Mesendoderm (in vitro differentiated cells): ENCODE data around the gene ATP1A4.

Experiments
- DNase-seq: peaks from one replicate; pipeline ENCODE4 v3.0.0; 2013
- H2AK5ac ChIP-seq: 2 replicates; pipeline ENCODE4 v1.6.1; 2013; ENCODE audit warnings: low read length, inconsistent platforms
- H2BK120ac ChIP-seq: 2 replicates; pipeline ENCODE4 v1.6.1; 2013; ENCODE audit warnings: low read depth, mild to moderate bottlenecking, low read length, moderate library complexity, mixed read lengths
- H2BK15ac ChIP-seq: replicated peaks from 2 replicates; pipeline ENCODE4 v1.6.1; 2013; ENCODE audit warnings: low read depth, mild to moderate bottlenecking, moderate library complexity
- H2BK5ac ChIP-seq: 2 replicates; pipeline ENCODE4 v1.6.1; 2013; ENCODE audit warnings: low read length, inconsistent platforms
- H3K18ac ChIP-seq: 2 replicates; pipeline ENCODE4 v1.6.1; 2013; ENCODE audit warnings: mild to moderate bottlenecking, low read length, mixed read lengths
- H3K23ac ChIP-seq: one replicate; pipeline ENCODE4 v1.6.1; 2013; ENCODE audit warnings: low read length
- H3K27ac ChIP-seq: 2 replicates; pipeline ENCODE4 v1.5.1; 2013; ENCODE audit warnings: low read depth, mild to moderate bottlenecking, inconsistent platforms, low read length, moderate library complexity
- H3K27me3 ChIP-seq: 2 replicates; pipeline ENCODE4 v1.6.1; 2013; ENCODE audit warnings: low read length, control low read depth, mild to moderate bottlenecking, inconsistent platforms; ENCODE audit not compliant: insufficient read depth, poor library complexity
- H3K36me3 ChIP-seq: 2 replicates; pipeline ENCODE4 v1.6.1; 2013; ENCODE audit warnings: low read length, inconsistent platforms; ENCODE audit not compliant: control insufficient read depth, insufficient read depth
- H3K4ac ChIP-seq: one replicate; pipeline ENCODE4 v1.6.1; 2013; ENCODE audit warnings: low read depth, mild to moderate bottlenecking, low read length, moderate library complexity
- H3K4me1 ChIP-seq: 2 replicates; pipeline ENCODE4 v1.6.1; 2013; ENCODE audit warnings: low read depth, low read length, inconsistent platforms; ENCODE audit not compliant: control insufficient read depth
- H3K4me2 ChIP-seq: 2 replicates; pipeline ENCODE4 v1.6.1; 2013; ENCODE audit warnings: low read length
- H3K4me3 ChIP-seq: 2 replicates; pipeline ENCODE4 v1.5.1; 2013; ENCODE audit warnings: mild to moderate bottlenecking, low read length
- H3K56ac ChIP-seq: one replicate; pipeline ENCODE4 v1.6.1; 2013; ENCODE audit warnings: low read length
- H3K79me1 ChIP-seq: 2 replicates; pipeline ENCODE4 v1.6.1; 2013; ENCODE audit warnings: low read length, inconsistent platforms
- H3K79me2 ChIP-seq: 2 replicates; pipeline ENCODE4 v1.6.1; 2013; ENCODE audit warnings: mild to moderate bottlenecking, low read length; ENCODE audit not compliant: control insufficient read depth, insufficient read depth
- H3K9ac ChIP-seq: 2 replicates; pipeline ENCODE4 v1.6.1; 2013; ENCODE audit warnings: low read length, inconsistent platforms
- H4K5ac ChIP-seq: one replicate; pipeline ENCODE4 v1.6.1; 2013; ENCODE audit warnings: low read length
- H4K8ac ChIP-seq: one replicate; pipeline ENCODE4 v1.6.1; 2013; ENCODE audit warnings: low read depth, mild to moderate bottlenecking, control low read depth, low read length, moderate library complexity
- WGBS: extraction: QIAGEN DNeasy Blood & Tissue Kit; methylation state at CpG from one replicate; pipeline ENCODE4 v1.1.7; 2013; ENCODE audit warnings: low lambda C conversion rate, missing lambda C conversion rate; ENCODE audit not compliant: insufficient coverage; ENCODE audit errors: extremely low coverage; 5-methylcytosine and 5-hydroxymethylcytosine counted together

Gene ATP1A4

DNA sequence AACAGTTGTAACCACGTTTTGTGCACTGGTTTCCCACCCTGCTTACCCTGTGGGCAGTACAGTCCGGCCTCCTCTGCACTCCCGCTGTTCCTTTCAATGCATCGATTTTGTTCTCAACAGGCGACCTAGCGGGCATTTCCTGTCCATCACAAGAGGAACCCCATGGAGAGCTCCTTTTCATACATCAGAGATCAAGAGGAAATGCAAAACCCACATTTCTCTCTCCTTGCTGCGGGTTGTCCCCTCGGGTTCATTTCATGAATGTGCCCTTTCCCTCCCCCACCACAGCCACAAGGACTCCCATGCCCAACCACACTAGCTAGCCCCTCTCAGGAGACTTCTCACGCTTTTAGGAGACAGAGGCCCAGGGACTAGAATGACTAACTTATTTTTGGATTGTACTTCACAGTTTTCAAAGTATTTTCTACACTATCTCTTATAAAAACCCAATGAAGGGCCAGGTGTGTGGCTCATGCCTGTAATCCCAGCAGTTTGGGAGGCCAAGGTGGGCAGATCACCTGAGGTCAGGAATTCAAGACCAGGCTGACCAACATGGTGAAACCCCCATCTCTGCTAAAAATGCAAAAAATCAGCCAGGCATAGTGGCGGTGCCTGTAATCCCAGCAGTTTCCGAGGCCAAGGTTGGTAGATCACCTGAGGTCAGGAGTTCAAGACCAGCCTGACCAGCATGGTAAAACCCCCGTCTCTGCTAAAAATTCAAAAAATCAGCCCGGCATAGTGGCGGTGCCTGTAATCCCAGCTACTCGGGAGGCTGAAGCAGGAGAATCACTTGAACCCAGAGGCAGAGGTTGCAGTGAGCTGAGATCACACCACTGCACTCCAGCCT is 18.4 kb downstream of the ATP1A4 start:
- no peak overlapping the region for H3K4me2 ChIP-seq
- H2BK15ac ChIP-seq = no peak overlapping the region
- H4K8ac ChIP-seq = no peak overlapping the region
- H3K79me2 ChIP-seq = no peaks in the 10 kb centered on the region
- peak overlapping the region; percentile 22 for H3K9ac ChIP-seq
- no peaks in the 10 kb centered on the region for H3K79me1 ChIP-seq
- whole genome bisulfite sequencing = no CpG with 5 or more reads among the region's 15 CpGs
- peak overlapping the region; percentile 92 for H2BK5ac ChIP-seq
- H3K27me3 ChIP-seq = no peaks in the 10 kb centered on the region
- peak overlapping the region; percentile 93 for H3K18ac ChIP-seq
- peak overlapping the region; percentile 72 for H3K56ac ChIP-seq
- H2AK5ac ChIP-seq = no peak overlapping the region
- no peak overlapping the region for H3K4me3 ChIP-seq
- peak overlapping the region; percentile 90 for H3K27ac ChIP-seq
- DNase-seq = peak; percentile 96
- H3K23ac ChIP-seq = no peak overlapping the region
- H3K4me1 ChIP-seq = peaks cover 22% of the 10 kb centered on the region
- H4K5ac ChIP-seq = no peak overlapping the region
- peak overlapping the region; percentile 93 for H3K4ac ChIP-seq
- H2BK120ac ChIP-seq = peak overlapping the region; percentile 74
- no peaks in the 10 kb centered on the region for H3K36me3 ChIP-seq

DNA sequence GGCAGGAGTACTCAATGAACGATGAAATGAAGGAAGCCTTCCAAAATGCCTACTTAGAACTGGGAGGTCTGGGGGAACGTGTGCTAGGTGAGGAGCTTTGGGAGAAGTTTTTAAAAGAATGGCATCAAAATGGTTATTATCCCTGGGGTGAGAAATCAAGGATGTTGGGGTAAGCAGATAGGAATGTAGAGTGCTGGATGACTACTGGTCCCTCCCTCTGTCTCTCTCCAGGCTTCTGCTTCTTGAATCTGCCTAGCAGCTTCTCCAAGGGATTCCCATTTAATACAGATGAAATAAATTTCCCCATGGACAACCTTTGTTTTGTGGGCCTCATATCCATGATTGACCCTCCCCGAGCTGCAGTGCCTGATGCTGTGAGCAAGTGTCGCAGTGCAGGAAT is 20.0 kb downstream of the ATP1A4 start:
- Histone ChIP-seq H3K4me1 (peaks cover 22% of the 10 kb centered on the region), H2AK5ac (peak overlapping the region; percentile 3), H3K79me2 (no peaks in the 10 kb centered on the region), H2BK5ac (peak overlapping the region; percentile 54), H3K18ac (peak overlapping the region; percentile 93), H3K9ac (no peak overlapping the region), H3K4ac (peak overlapping the region; percentile 18), H3K27ac (peak overlapping the region; percentile 66), H3K79me1 (no peaks in the 10 kb centered on the region), H3K4me3 (no peak overlapping the region), H2BK15ac (no peak overlapping the region), H3K36me3 (no peaks in the 10 kb centered on the region), H2BK120ac (no peak overlapping the region), H4K8ac (no peak overlapping the region), H3K4me2 (no peak overlapping the region), H3K56ac (peak overlapping the region; percentile 81), H4K5ac (no peak overlapping the region), H3K27me3 (no peaks in the 10 kb centered on the region), H3K23ac (no peak overlapping the region)
- DNase-seq = peak; percentile 73
- WGBS = no CpG with 5 or more reads among the region's 4 CpGs

- Histone ChIP-seq H3K23ac (no peak overlapping the region), H4K5ac (no peak overlapping the region), H3K79me2 (no peaks in the 10 kb centered on the region), H3K27ac (peak overlapping the region; percentile 14), H2BK15ac (no peak overlapping the region), H3K56ac (peak overlapping the region; percentile 51), H2AK5ac (no peak overlapping the region), H2BK120ac (no peak overlapping the region), H3K36me3 (no peaks in the 10 kb centered on the region), H3K4me2 (no peak overlapping the region), H3K79me1 (no peaks in the 10 kb centered on the region), H3K4ac (peak overlapping the region; percentile 60), H3K4me1 (peaks cover 22% of the 10 kb centered on the region), H3K9ac (no peak overlapping the region), H4K8ac (no peak overlapping the region), H3K18ac (peak overlapping the region; percentile 21), H3K27me3 (no peaks in the 10 kb centered on the region), H3K4me3 (no peak overlapping the region), H2BK5ac (peak overlapping the region; percentile 23)
- no CpG with 5 or more reads among the region's 9 CpGs for WGBS
- DNase-seq = peak; percentile 51
Observed at GRCh38 chr1:160171980-160172379, 20.6 kb downstream of the ATP1A4 start.

DNA sequence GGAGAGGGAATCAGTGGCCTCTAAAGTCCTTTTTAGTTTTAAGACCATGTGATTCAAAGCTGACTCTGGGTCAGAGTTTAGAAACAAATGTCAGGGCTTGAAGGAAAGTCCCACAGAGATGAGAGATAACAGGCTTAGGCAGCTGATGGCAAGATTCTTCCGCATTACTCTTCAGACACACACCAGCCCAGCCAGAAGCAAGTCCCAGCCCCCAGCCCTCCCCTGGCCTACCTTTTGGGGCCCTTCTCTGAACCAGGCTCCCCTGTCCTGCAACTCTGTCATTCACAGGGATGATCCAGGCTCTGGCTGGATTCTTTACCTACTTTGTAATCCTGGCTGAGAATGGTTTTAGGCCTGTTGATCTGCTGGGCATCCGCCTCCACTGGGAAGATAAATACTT is 25.8 kb downstream of the ATP1A4 start:
- Histone ChIP-seq H2BK120ac (peak overlapping the region; percentile 64), H3K79me1 (no peaks in the 10 kb centered on the region)

DNA sequence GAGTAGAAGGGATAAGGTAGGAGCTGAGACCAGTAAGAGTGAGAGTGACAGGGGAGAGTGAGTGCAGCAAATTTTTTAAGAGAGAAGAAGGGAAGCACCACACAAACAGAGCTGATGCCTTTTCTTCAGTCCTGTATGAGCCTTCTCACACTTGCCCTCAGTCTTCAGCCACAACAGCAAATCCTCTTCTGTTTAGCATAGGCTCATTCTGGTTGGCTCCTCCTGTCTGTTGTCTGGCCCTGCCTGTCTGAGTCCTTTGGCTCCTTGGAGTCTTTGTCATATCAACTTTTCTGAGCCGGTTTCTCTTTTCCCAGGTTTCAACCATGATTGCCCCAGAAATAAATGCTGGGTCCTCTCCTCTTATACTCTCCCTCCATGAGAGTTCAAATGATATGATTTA is 26.3 kb downstream of the ATP1A4 start:
- Histone ChIP-seq H2BK15ac (peak overlapping the region; percentile 4), H2BK120ac (peak overlapping the region; percentile 64), H3K27ac (peak overlapping the region; percentile 20), H3K4ac (peak overlapping the region; percentile 75), H3K79me2 (no peaks in the 10 kb centered on the region), H2AK5ac (no peak overlapping the region), H3K4me1 (peaks cover 5% of the 10 kb centered on the region), H3K4me3 (no peak overlapping the region), H3K18ac (no peak overlapping the region), H3K79me1 (no peaks in the 10 kb centered on the region), H3K4me2 (no peak overlapping the region), H2BK5ac (no peak overlapping the region), H3K27me3 (no peaks in the 10 kb centered on the region), H3K9ac (peak overlapping the region; percentile 10), H3K56ac (peak overlapping the region; percentile 46), H4K5ac (no peak overlapping the region), H4K8ac (no peak overlapping the region), H3K36me3 (no peaks in the 10 kb centered on the region), H3K23ac (no peak overlapping the region)
- WGBS = no CpG with 5 or more reads among the region's 1 CpG
- peak; percentile 55 for DNase-seq

More for the DNA sequence above, 25.8 kb downstream of the ATP1A4 start:
- no CpG with 5 or more reads among the region's 2 CpGs for WGBS
- no peak overlapping the region for H2BK5ac ChIP-seq
- no peaks in the 10 kb centered on the region for H3K27me3 ChIP-seq
- H3K18ac ChIP-seq = no peak overlapping the region
- no peaks in the 10 kb centered on the region for H3K36me3 ChIP-seq
- no peak overlapping the region for H3K4me2 ChIP-seq
- no peak overlapping the region for H4K5ac ChIP-seq
- peaks cover 10% of the 10 kb centered on the region for H3K4me1 ChIP-seq
- peak overlapping the region; percentile 75 for H3K4ac ChIP-seq
- peak overlapping the region; percentile 20 for H3K27ac ChIP-seq
- no peaks in the 10 kb centered on the region for H3K79me2 ChIP-seq
- H3K23ac ChIP-seq = no peak overlapping the region
- H3K9ac ChIP-seq = peak overlapping the region; percentile 10
- peak; percentile 64 for DNase-seq
- H3K56ac ChIP-seq = peak overlapping the region; percentile 46
- no peak overlapping the region for H3K4me3 ChIP-seq
- H4K8ac ChIP-seq = no peak overlapping the region
- H2BK15ac ChIP-seq = peak overlapping the region; percentile 4
- H2AK5ac ChIP-seq = no peak overlapping the region
